Activated CD8-positive, alpha-beta T cell treated with anti-CD3 and anti-CD28 coated beads, Interleukin-2, amount 10 ng/mL, durations not matched to agents 7 days and 5 days (primary cell): ENCODE measurements around the gene CNNM3. TPM values are rescaled to one million over a fixed set of nuclear protein-coding genes. Genes with fewer than 3 reads are reported as not detected.
A peak's percentile ranks its signal among the peaks of the same experiment; 100 is the strongest.

Experiments used
- ATAC-seq: fragments of 150-1000 bp; cut with Tn5 transposase; one replicate; pipeline ENCODE4 v1.10.0; 2021; ENCODE audit warnings: moderate library complexity
- CTCF ChIA-PET: fragments of 350-600 bp; sonication (Branson Sonifier 250); formaldehyde crosslinking; loops from one replicate; lab custom pipeline; 2021; ENCODE audit warnings: antibody characterized with exemption; lab: Charles Lee
- POLR2A ChIA-PET: fragments of 350-600 bp; sonication (Branson Sonifier 250); formaldehyde crosslinking; loops from one replicate; lab custom pipeline; 2021; ENCODE audit warnings: antibody characterized with exemption; lab: Charles Lee
- DNase-seq: peaks from one replicate; pipeline ENCODE4 v3.0.0-alpha.2; 2020
- H3K27ac Mint-ChIP-seq: one replicate; pipeline ENCODE4 v1.8.0; 2021; ENCODE audit warnings: mild to moderate bottlenecking, mixed read lengths
- H3K27me3 Mint-ChIP-seq: one replicate; pipeline ENCODE4 v1.8.0; 2021; ENCODE audit warnings: low read depth, mixed read lengths
- H3K36me3 Mint-ChIP-seq: one replicate; pipeline ENCODE4 v1.8.0; 2021; ENCODE audit warnings: low read depth, mixed read lengths
- H3K4me1 Mint-ChIP-seq: one replicate; pipeline ENCODE4 v1.8.0; 2021; ENCODE audit warnings: low read depth, mixed read lengths
- H3K4me3 Mint-ChIP-seq: one replicate; pipeline ENCODE4 v1.8.0; 2021; ENCODE audit warnings: mild to moderate bottlenecking, mixed read lengths
- H3K9me3 Mint-ChIP-seq: one replicate; pipeline ENCODE4 v1.8.0; 2022; ENCODE audit warnings: mixed read lengths; ENCODE audit not compliant: insufficient read depth
- total RNA-seq, 2 experiments: library from RNA; stranded (reverse); gene quantifications; one replicate each; pipeline ENCODE4 v1.2.3, GENCODE V29; 2021

CNNM3 gene
- total RNA-seq, 2 experiments from 2014 or later: 28.1 to 29.9 TPM

DNA sequence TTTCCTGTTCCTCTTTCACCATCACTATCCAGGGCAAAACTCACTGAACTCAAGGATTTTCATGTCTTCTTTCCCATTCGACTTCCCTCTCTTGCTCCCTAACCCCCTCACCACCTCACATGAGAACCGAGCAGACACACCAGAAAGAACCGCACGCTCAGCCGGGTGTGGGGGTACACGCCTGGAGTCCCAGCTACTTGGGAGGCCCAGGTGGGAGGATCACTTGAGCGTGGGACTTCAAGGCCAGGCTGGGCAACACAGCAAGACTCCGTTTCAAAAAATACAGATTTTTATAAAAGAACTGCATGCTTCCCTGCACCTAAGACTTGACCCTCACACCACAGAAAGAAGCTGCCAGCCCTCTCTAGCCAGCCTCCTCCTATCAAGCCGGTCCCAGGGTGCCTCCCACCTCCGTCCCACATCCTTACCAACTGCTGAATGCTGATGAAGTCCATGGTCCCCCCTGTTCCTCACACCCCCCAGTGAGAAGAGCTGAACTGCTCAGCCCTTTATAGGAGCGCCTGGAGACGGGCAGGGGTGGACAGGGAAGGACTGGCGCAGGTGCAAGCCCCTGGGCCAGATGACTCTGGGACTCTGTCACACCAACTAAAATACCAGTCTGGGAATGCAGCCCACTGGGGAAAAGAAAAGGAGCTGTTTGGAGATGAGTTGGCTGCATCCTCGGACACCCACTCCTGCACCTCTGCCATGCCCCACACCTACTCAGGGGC lies 27.6 kb downstream of the CNNM3 start, which contains the start of gene ANKRD23:
Gene ANKRD23 (minus strand): TSS at position 484 of the 731 bp plus-strand sequence. CDS start 29 bp downstream, at position 455.
- Mint-ChIP-seq H3K4me3 (no peak within 1 kb of the TSS), H3K27me3 (no peaks in the 10 kb centered on the region), H3K27ac (peak within 1 kb of the TSS; percentile 47), H3K36me3 (peaks cover 46% of the 10 kb centered on the region), H3K9me3 (no peaks in the 10 kb centered on the region), H3K4me1 (peaks cover 31% of the 10 kb centered on the region)
- POLR2A ChIA-PET: no interaction called here
- no peak for ATAC-seq
- CTCF ChIA-PET: interaction anchor here (1.8 kb wide), 1 partner anchor 14 kb away, joined by 11 read pairs; the partner anchor contains the start of gene ANKRD39
- no peak for DNase-seq

DNA sequence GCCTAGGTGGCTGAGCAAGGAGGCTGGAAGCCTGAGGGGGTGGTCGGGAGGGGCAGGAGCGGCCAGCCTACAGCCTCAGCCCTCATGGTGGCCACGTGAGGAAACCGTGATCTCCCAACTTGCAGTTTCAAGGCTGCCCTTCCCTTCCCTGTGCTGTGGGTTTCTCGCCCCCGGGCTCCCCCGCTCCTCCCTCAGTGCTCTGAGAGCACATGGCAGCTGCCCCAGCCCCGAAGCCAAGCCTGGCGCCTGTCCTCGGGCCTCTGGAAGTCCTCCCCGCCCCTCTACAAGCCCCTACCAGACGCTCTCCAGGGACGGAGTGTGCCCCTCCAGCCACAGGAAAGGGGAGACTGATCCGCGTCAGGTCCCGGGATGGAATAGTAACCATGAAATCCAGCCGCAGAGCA lies 28.3 kb downstream of the CNNM3 start:
- no peak for DNase-seq
- H3K36me3 Mint-ChIP-seq: peaks cover 45% of the 10 kb centered on the region

DNA sequence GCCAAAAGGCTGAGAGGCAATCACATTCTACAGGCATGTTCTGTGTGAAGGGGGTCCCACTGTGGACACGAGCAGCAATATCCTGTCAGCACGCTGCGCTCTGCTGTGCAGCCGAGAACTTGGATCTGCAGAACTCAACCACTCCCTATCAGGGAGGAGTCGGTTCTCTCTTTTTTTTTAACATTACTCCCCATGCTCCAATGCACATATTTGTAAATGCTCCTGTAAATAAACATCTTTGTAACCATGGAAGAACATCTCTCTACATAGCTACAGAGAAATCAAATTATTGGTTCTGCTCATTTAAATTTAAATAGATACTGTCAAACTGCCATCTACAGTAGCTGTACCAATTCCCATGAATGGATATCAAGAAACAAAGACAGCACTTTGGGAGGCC lies 30.8 kb downstream of the CNNM3 start:
- DNase-seq (no peak), ATAC-seq (no peak)
- Mint-ChIP-seq H3K4me1 (peaks cover 8% of the 10 kb centered on the region), H3K27ac (no peak overlapping the region), H3K9me3 (no peaks in the 10 kb centered on the region), H3K27me3 (no peaks in the 10 kb centered on the region), H3K36me3 (peaks cover 45% of the 10 kb centered on the region), H3K4me3 (no peak overlapping the region)
- ChIA-PET POLR2A (interaction anchor here (0.9 to 2.1 kb wide), 2 partner anchors 9 to 11 kb away, joined by 4 to 8 read pairs; partner anchors contain the start of gene ANKRD39), CTCF (interaction anchor here (1.1 to 3.2 kb wide), 2 partner anchors 11 to 24 kb away, joined by 3 to 15 read pairs; partner anchors contain the start of gene ANKRD39)

More for the DNA sequence above, 28.3 kb downstream of the CNNM3 start:
- no peak for ATAC-seq
- CTCF ChIA-PET: no interaction called here
- H3K4me3 Mint-ChIP-seq: no peak overlapping the region
- POLR2A ChIA-PET: interaction anchor here (0.6 kb wide), 1 partner anchor 504 kb away, joined by 3 read pairs; no protein-coding TSS in a partner anchor
- no peak overlapping the region for H3K27ac Mint-ChIP-seq
- peaks cover 24% of the 10 kb centered on the region for H3K4me1 Mint-ChIP-seq
- H3K9me3 Mint-ChIP-seq: no peaks in the 10 kb centered on the region
- H3K27me3 Mint-ChIP-seq: no peaks in the 10 kb centered on the region

DNA sequence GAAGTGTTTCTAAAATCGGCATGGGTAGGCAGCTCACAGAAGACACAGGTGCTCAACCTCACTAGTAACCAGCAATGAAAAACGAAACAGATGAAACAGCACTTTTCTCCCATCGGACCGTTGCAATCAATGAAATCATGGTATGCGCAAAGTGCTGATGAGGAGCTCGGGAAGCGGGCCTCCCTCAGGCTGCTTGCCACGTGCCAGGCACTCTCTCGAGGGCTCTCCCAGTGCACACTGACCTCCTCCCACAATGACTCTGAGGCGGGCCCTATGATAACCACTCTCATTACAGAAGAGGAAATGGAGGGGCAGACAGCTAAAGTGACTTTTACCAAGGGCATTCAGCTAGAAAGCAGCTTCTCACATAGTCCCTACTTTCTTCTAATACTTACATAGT lies 31.5 kb downstream of the CNNM3 start:
- CTCF ChIA-PET: interaction anchor here (1.1 to 3.2 kb wide), 2 partner anchors 10 to 23 kb away, joined by 3 to 15 read pairs; partner anchors contain the start of gene ANKRD39
- Mint-ChIP-seq H3K4me3 (no peak overlapping the region), H3K27me3 (no peaks in the 10 kb centered on the region), H3K27ac (no peak overlapping the region), H3K9me3 (no peaks in the 10 kb centered on the region), H3K4me1 (peaks cover 8% of the 10 kb centered on the region), H3K36me3 (peaks cover 47% of the 10 kb centered on the region)
- DNase-seq (no peak), ATAC-seq (no peak)
- POLR2A ChIA-PET: interaction anchor here (0.9 to 2.1 kb wide), 2 partner anchors 9 to 10 kb away, joined by 4 to 8 read pairs; partner anchors contain the start of gene ANKRD39

DNA sequence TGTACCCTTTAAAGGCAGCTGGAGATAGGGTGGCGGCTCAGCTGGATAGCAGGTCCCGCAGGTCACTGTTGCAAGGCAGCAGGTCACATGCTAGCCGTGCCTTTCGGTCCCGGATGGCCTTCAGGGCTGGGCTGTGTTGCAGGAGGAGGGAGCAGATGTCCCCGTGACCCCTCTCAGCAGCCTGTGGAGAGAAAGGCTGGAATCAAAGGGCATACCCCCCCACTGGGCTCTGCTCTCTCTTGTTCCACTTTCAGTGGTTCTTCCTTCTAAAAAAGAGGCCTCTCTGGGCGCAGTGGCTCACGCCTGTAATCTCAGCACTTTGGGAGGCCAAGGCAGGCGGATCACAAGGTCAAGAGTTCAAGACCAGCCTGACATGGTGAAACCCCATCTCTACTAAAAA lies 32.2 kb downstream of the CNNM3 start:
- no peak for DNase-seq
- Mint-ChIP-seq H3K36me3 (peaks cover 52% of the 10 kb centered on the region), H3K27ac (no peak overlapping the region), H3K27me3 (no peaks in the 10 kb centered on the region), H3K4me3 (no peak overlapping the region), H3K9me3 (no peaks in the 10 kb centered on the region), H3K4me1 (peaks cover 8% of the 10 kb centered on the region)
- no peak for ATAC-seq
- CTCF ChIA-PET: interaction anchor here (3.2 kb wide), 1 partner anchor 9 kb away, joined by 15 read pairs; the partner anchor contains the start of gene ANKRD39
- POLR2A ChIA-PET: interaction anchor here (0.6 to 2.1 kb wide), 2 partner anchors 9 kb away, joined by 3 to 8 read pairs; partner anchors contain the start of gene ANKRD39

DNA sequence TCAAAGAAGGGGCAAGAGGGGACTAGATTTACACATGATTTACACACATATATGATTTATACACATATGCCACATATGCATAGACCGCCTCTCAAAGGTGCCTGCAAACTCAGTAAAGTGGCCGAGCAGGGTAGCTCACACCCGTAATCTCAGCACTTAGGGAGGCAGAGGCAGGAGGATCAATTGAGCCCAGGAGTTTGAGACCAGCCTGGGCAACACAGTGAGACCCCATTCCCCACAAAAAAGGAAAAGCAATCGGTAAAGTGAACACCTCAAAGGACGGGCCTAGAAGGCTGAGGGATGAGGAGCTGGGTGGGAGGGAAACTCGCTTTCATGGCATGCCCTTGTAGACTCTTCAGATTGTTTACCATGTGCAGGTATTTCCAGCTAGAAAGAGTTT lies 36.6 kb downstream of the CNNM3 start:
- Mint-ChIP-seq H3K27me3 (no peaks in the 10 kb centered on the region), H3K4me3 (no peak overlapping the region), H3K9me3 (no peaks in the 10 kb centered on the region), H3K27ac (no peak overlapping the region), H3K36me3 (peaks cover 54% of the 10 kb centered on the region), H3K4me1 (peaks cover 20% of the 10 kb centered on the region)
- CTCF ChIA-PET: interaction anchor here (1.1 to 1.5 kb wide), 2 partner anchors 37 to 94 kb away, joined by 3 to 4 read pairs; partner anchors contain the start of gene CNNM3
- DNase-seq (no peak), ATAC-seq (no peak)
- POLR2A ChIA-PET: no interaction called here

DNA sequence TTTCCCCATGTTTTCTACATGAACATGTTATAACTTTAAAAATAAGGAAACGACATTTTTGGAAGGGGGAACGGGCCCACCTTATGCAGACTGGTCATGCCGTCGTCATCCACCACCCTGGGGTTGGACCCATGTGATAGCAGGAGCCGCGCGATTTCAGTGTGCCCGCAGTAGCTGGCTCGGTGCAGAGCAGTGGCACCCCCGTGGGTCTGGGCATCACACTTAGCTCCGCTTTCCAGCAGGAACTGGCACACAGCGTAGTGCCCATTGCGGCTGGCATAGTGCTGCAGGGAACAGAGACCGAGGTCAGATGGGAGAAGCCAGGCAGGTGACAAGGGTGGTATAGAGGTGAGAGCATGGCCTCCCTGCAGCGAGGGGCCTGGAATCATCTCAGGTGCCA lies 37.3 kb downstream of the CNNM3 start:
- no peaks in the 10 kb centered on the region for H3K27me3 Mint-ChIP-seq
- H3K4me3 Mint-ChIP-seq: no peak overlapping the region
- H3K4me1 Mint-ChIP-seq: peaks cover 20% of the 10 kb centered on the region
- H3K9me3 Mint-ChIP-seq: no peaks in the 10 kb centered on the region
- ChIA-PET CTCF (no interaction called here), POLR2A (no interaction called here)
- ATAC-seq: no peak
- H3K36me3 Mint-ChIP-seq: peaks cover 48% of the 10 kb centered on the region
- H3K27ac Mint-ChIP-seq: no peak overlapping the region
- no peak for DNase-seq

DNA sequence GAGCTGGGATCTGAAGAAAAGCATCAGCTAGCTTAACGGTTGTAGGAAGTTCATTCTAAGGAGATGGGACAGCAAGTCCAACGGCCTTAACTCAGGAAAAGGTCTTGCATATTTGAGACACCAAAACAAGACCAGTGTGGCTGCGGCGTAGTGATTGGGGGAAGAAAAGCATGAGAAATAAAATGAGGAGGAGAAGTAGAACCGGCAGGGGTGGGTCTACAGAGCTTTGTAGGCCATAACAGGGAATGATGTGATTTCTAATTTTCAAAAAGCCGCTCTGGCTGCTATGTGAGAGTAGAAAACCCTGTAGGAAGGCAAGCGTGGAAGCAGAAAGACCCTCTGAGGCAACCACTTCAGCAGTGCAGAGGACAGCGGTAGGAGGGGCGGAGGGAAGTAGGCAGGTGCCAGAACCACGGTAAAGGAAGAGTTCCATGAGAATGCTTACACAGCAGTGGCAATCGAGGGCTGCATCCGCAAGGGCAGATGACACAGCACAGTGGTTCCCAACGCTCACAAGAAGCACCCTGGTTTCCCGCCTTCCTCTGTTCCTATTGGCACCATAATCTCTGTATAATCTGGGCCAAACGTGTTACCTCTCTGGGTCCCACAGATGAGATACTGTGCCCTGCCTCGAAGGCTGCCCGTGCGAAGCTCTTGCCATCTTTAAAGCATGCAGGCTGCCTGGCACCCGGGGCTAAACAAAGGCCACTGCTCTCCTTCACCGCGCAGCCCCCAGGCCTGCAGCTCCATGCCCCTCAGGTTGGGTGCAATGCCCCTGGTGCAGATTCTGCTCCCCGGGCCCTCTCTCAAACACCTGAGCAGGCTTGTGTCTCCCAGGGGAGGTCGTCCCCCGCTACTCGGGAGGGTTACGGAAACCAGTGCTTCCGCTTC lies 41.0 kb downstream of the CNNM3 start:
- ATAC-seq (peak; percentile 4), DNase-seq (peak; percentile 56)
- Mint-ChIP-seq H3K27me3 (no peaks in the 10 kb centered on the region), H3K9me3 (no peaks in the 10 kb centered on the region), H3K36me3 (peaks cover 48% of the 10 kb centered on the region), H3K4me1 (peaks cover 45% of the 10 kb centered on the region), H3K27ac (peak overlapping the region; percentile 82), H3K4me3 (peak overlapping the region; percentile 88)
- ChIA-PET CTCF (interaction anchor here (0.6 to 4.7 kb wide), 48 partner anchors 9 to 535 kb away, joined by 3 to 253 read pairs (median 6); partner anchors contain the start of genes ANKRD36, CNNM3 and FAHD2B), POLR2A (interaction anchor here (1.0 to 2.7 kb wide), 14 partner anchors 9 to 255 kb away, joined by 3 to 18 read pairs (median 9); partner anchors contain the start of genes ANKRD36 and CNNM3)

DNA sequence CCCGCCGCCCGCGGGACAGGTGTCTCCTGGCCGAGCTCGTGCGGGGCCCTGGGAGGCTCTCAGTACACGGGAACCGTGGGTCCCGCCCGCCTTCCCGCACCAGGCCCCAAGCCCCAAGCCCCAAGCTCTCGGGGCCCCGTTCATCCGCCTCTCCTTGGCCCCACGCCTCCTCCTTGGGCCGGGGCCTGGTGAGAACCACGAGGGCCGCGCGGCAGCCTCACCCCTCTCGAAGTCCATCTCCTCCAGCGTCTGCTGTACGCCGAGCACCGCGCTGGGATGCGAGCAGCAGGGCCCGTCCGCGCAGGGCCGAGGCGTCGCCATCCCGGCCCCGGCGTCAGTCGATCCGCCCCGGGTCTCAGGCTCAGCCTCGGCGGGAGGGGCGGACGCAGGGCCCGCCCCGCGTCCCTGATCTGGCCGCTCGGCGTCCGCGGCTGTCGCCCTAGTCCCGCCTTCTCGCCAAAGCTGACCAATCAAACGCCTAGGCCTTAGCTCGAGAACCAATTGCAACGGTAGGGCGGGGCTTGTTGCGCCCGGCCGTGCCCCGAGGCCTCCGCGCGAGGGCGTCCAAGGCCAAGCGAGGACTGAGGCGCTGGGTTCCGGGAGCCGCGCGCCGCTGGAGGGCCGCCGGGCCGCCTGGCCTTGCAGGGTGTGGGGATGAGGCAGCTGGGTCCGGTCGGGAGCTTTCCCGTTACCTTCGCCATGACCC lies 41.8 kb downstream of the CNNM3 start, which contains the start of gene ANKRD39:
Gene ANKRD39 (minus strand): TSS at position 350 of the 706 bp plus-strand sequence. CDS start 29 bp downstream, at position 321.
- DNase-seq (peak; percentile 98), ATAC-seq (peak; percentile 95)
- ChIA-PET CTCF (interaction anchor here (0.6 to 4.7 kb wide), 50 partner anchors 10 to 536 kb away, joined by 3 to 253 read pairs (median 6); partner anchors contain the start of genes ANKRD36, CNNM3 and FAHD2B), POLR2A (interaction anchor here (0.6 to 2.7 kb wide), 17 partner anchors 10 to 254 kb away, joined by 3 to 18 read pairs (median 8); partner anchors contain the start of genes ANKRD36 and CNNM3)
- peak within 1 kb of the TSS; percentile 82 for H3K27ac Mint-ChIP-seq
- peaks cover 47% of the 10 kb centered on the region for H3K4me1 Mint-ChIP-seq
- H3K27me3 Mint-ChIP-seq: no peaks in the 10 kb centered on the region
- H3K36me3 Mint-ChIP-seq: peaks cover 45% of the 10 kb centered on the region
- peak within 1 kb of the TSS; percentile 88 for H3K4me3 Mint-ChIP-seq
- no peaks in the 10 kb centered on the region for H3K9me3 Mint-ChIP-seq

DNA sequence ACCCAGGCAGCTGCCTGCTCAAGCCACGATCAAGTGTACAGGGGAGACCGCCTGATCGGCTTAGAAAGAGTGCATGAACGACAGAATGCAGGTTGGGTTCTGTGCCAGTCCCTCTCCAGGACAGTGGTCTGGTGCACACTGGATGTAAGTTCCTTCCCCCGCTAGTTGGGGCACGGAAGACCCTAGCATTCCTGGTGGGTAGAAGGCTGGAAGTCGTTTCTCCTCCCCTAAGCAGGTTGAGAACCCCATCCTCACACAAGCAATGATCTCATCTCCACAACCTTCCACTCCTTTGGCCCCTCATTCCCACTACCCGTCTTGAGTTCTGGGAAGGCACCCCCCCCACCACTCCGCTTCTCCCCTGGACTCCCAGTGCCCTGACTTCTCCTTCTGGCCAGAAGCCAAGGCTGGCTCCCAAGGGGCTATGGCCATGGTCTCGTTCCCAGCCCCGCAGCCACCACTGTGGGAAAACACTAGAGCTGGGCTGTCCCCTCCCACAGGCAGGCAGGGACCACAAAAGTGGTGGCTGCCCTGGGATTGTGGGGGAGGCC lies 43.1 kb downstream of the CNNM3 start:
- ATAC-seq: no peak
- ChIA-PET CTCF (interaction anchor here (1.7 to 4.7 kb wide), 7 partner anchors 8 to 104 kb away, joined by 4 to 253 read pairs (median 39); no protein-coding TSS in a partner anchor), POLR2A (interaction anchor here (2.4 kb wide), 1 partner anchor 9 kb away, joined by 18 read pairs; no protein-coding TSS in a partner anchor)
- peaks cover 38% of the 10 kb centered on the region for H3K36me3 Mint-ChIP-seq
- peak overlapping the region; percentile 45 for H3K27ac Mint-ChIP-seq
- H3K9me3 Mint-ChIP-seq: no peaks in the 10 kb centered on the region
- no peak for DNase-seq
- H3K4me1 Mint-ChIP-seq: peaks cover 46% of the 10 kb centered on the region
- H3K4me3 Mint-ChIP-seq: peak overlapping the region; percentile 88
- no peaks in the 10 kb centered on the region for H3K27me3 Mint-ChIP-seq
